Thyroid gland (tissue), 4 donors: ENCODE measurements around the gene TECPR2. TPM values are rescaled to one million over a fixed set of nuclear protein-coding genes. Genes with fewer than 3 reads are reported as not detected.
"Not testable (repeated sequence)": the region's sequence is repeated elsewhere in the genome, so short reads cannot be mapped to it uniquely, and the experiment has no call there.

ENCODE experiments used
- DNase-seq, 2 donors: peaks; one replicate each; pipeline ENCODE4 v3.0.0-alpha.2; 2019
- H3K27ac ChIP-seq, 3 donors: fragments of 200-600 bp; sonication (generic); 1 replicate in 2 of 3; 2 replicates in 1 of 3; pipeline ENCODE4 v1.5.1; 2016 to 2019; ENCODE audit warnings: mild to moderate bottlenecking in 1 of 3, moderate library complexity in 1 of 3
- H3K27me3 ChIP-seq: fragments of 200-600 bp; sonication (generic); one replicate; pipeline ENCODE4 v1.5.1; 2019
- H3K36me3 ChIP-seq, 2 donors: fragments of 200-600 bp; sonication (generic); one replicate each; pipeline ENCODE4 v1.5.1; 2016 to 2019
- H3K4me1 ChIP-seq, 2 donors: fragments of 200-600 bp; sonication (generic); one replicate each; pipeline ENCODE4 v1.5.1; 2017 to 2019
- H3K4me3 ChIP-seq, 3 donors: fragments of 200-600 bp; sonication (generic); replicated peaks in 1 of 3; 1 replicate in 2 of 3; 2 replicates in 1 of 3; pipeline ENCODE4 v1.5.1; 2016; ENCODE audit warnings: mild to moderate bottlenecking in 1 of 3
- H3K9me3 ChIP-seq: fragments of 200-600 bp; sonication (generic); one replicate; pipeline ENCODE4 v1.5.1; 2017
- POLR2A ChIP-seq, 2 donors: fragments of 450-650 bp; IDR thresholded peaks; one replicate each; pipeline ENCODE4 v1.6.1; 2017; ENCODE audit warnings: antibody characterized with exemption in 2 of 2, mild to moderate bottlenecking in 2 of 2, moderate library complexity in 1 of 2
- WGBS, 2 donors: methylation state at CpG; one replicate each; pipeline ENCODE4 v1.1.5; 2017; 5-methylcytosine and 5-hydroxymethylcytosine counted together
- intact Hi-C: fragments of 100-400 bp; cut with DNase I; formaldehyde crosslinking; loops from one replicate; pipeline ENCODE4 v1.15.1; 2023
- microRNA-seq: library from miRNA; unstranded; fragments of <30 nt; microRNA quantifications from one replicate; pipeline ENCODE4, GENCODE V29; 2016
- small RNA-seq: library from RNA; depleted of rRNA; stranded (forward); fragments of <200 nt; gene quantifications from one replicate; pipeline ENCODE3, GENCODE V24; 2016
- total RNA-seq, 4 donors: library from RNA; depleted of rRNA; stranded (reverse); fragments of >200 nt; gene quantifications; one replicate each; pipeline ENCODE4 v1.2.3, GENCODE V29; 2016
- TF ChIP-seq, protein P1 (sequence below), 6 experiments: fragments of 200-600 bp in 3 of 6; fragments of 450-650 bp in 3 of 6; sonication (generic) in 3 of 6; IDR thresholded peaks; one replicate each; pipeline ENCODE4 v1.5.1; 2016 to 2019; ENCODE audit warnings: antibody characterized with exemption in 6 of 6, mild to moderate bottlenecking in 2 of 6, inconsistent platforms in 1 of 6, moderate library complexity in 1 of 6

TECPR2 gene
- total RNA-seq, 4 donors from 2014 or later, result 11.8 to 23.8 (median 19.0) TPM

- TF ChIP-seq POLR2A (IDR thresholded peaks at IDR 0.05), result no peak
- TF ChIP-seq, protein P1, sequence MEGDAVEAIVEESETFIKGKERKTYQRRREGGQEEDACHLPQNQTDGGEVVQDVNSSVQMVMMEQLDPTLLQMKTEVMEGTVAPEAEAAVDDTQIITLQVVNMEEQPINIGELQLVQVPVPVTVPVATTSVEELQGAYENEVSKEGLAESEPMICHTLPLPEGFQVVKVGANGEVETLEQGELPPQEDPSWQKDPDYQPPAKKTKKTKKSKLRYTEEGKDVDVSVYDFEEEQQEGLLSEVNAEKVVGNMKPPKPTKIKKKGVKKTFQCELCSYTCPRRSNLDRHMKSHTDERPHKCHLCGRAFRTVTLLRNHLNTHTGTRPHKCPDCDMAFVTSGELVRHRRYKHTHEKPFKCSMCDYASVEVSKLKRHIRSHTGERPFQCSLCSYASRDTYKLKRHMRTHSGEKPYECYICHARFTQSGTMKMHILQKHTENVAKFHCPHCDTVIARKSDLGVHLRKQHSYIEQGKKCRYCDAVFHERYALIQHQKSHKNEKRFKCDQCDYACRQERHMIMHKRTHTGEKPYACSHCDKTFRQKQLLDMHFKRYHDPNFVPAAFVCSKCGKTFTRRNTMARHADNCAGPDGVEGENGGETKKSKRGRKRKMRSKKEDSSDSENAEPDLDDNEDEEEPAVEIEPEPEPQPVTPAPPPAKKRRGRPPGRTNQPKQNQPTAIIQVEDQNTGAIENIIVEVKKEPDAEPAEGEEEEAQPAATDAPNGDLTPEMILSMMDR (IDR thresholded peaks at IDR 0.05), result no peak
- peaks cover 5 to 14% of the 10 kb centered on the region in 2 donors for H3K4me1 ChIP-seq
- H3K4me3 ChIP-seq, result no peak overlapping the region
- intact Hi-C loops, result no loop called here
- H3K27me3 ChIP-seq, result peaks cover 20% of the 10 kb centered on the region
- H3K36me3 ChIP-seq, result no peaks in the 10 kb centered on the region
- H3K27ac ChIP-seq, result no peak overlapping the region
- DNase-seq, result no peak
- no peaks in the 10 kb centered on the region for H3K9me3 ChIP-seq
- 73 to 82% methylated on average over 3 of the region's 3 CpGs for WGBS, 2 donors
These were observed 186.0 kb downstream of the TECPR2 start for GRCh38 chr14:102548616-102549240.

DNA sequence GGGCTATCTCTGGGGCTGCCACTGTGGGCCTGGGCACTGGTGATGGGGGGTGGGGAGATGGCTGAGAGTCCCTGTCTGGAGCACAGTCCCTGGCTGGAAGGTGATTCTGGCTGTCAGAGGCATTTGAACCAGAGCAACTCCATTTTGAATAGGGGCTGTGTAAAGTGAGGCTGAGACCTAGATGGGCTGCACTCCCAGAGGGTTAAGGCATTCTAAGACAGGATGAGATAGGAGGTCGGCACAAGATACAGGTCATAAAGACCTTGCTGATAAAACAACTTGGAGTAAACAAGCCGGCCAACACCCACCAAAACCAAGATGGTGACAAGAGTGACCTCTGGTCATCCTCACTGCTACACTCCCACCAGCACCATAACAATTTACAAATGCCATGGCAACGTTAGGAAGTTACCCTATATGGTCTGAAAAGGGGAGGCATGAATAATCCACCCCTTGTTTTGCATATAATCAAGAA is 188.2 kb downstream of the TECPR2 start:
- H3K27me3 ChIP-seq, intact Hi-C loops, H3K9me3 ChIP-seq, DNase-seq, H3K4me1 ChIP-seq, H3K27ac ChIP-seq, H3K4me3 ChIP-seq, H3K36me3 ChIP-seq: not testable (repeated sequence)
- 90 to 93% methylated on average over 3 of the region's 3 CpGs for WGBS, 2 donors

Small RNAs within 50 kb of the gene (microRNA-seq; reads per million reads assigned to microRNA genes)
- gene MIR4309, result not detected

Small RNAs within 50 kb of the gene (small RNA-seq; reads per million reads assigned to genes)
- gene MIR4309, result not detected

Other genes starting within 250 kb of the TECPR2 start
- gene WDR20, start 223.0 kb upstream of the TECPR2 start, total RNA-seq, result 10 to 100 TPM; 27.1 to 48.8 (median 37.6) TPM
- gene MOK, start 57.8 kb upstream of the TECPR2 start, total RNA-seq, result 10 to 100 TPM; 38.6 to 57.7 (median 45.2) TPM
- gene ZNF839, start 43.2 kb upstream of the TECPR2 start, total RNA-seq, result 10 to 100 TPM in 3 of 4 donors, 1 to 10 TPM in 1; 9.1 to 14.2 (median 12.9) TPM
- 10 to 100 TPM; 31.9 to 43.3 (median 39.7) TPM for gene CINP, start 51 bp upstream of the TECPR2 start, total RNA-seq
- gene ANKRD9, start 146.8 kb downstream of the TECPR2 start, total RNA-seq, result 10 to 100 TPM; 36.4 to 62.8 (median 55.0) TPM
- 10 to 100 TPM in 3 of 4 donors, 1 to 10 TPM in 1; 9.4 to 14.2 (median 11.3) TPM for gene RCOR1, start 229.7 kb downstream of the TECPR2 start, total RNA-seq